GM04503 (cell line): ENCODE data around the gene ALDH4A1.
"Not testable (repeated sequence)": the region's sequence is repeated elsewhere in the genome, so short reads cannot be mapped to it uniquely, and the experiment has no call there.

Experiments used
- DNase-seq: peaks from one replicate; pipeline ENCODE4 v3.0.0-alpha.2; 2012; ENCODE audit warnings: low read depth

Gene ALDH4A1

DNA sequence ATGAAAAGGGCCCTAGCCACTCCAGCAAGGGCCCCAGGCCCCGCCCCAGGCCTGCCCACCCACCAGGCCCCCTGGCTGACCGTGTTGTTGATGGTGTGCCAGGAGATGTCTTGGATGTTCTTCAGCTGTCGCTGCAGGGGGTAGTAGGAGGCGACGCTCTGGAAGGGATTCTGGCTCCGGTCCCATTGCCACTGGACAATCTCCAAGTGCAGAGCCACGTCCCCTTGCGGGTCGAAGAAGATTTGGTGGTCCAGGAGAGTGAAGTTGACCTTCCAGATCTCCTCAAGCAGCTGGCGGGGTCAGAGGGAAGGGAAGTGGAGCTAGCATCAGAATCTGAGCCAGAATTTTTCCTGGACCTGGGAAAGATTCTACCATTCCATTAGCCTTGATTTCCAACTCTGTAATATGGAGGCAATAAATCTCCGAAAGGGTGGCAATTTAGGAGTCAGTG lies 53.1 kb downstream of the ALDH4A1 start:
- DNase-seq: no peak

DNA sequence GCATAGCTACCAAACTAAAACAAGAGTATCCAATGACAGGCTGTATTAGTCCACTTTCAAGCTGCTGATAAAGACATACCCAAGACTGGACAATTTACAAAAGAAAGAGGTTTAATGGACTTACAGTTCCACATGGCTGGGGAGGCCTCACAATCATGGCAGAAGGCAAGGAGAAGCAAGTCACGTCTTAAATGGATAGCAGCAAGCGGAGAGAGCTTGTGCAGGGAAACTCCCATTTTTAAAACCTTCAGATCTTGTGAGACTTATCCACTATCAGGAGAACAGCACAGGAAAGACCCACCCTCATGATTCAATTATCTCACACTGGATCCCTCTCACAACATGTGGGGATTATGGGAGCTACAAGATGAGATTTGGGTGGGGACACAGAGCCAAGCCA lies 54.6 kb downstream of the ALDH4A1 start:
- not testable (repeated sequence) for DNase-seq

DNA sequence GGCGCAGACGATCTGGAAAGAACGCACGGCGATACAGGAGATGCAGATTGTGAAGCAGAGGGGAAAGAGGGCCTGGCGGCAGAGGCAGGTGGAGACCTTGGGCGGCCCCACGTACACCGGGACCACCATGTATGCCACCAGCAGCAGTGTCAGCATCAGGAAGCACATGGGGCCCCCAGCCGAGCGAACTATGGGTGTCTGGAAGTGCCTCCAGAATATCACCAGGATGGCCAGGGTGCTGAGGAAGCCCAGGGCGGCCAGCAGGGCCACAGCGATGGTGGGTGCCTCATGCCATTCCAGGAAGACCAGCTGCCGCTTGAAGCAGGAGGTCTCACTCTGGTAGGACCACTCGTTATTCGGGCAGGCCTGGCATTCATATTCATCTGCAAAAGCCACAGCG lies 62.2 kb downstream of the ALDH4A1 start:
- DNase-seq: no peak

DNA sequence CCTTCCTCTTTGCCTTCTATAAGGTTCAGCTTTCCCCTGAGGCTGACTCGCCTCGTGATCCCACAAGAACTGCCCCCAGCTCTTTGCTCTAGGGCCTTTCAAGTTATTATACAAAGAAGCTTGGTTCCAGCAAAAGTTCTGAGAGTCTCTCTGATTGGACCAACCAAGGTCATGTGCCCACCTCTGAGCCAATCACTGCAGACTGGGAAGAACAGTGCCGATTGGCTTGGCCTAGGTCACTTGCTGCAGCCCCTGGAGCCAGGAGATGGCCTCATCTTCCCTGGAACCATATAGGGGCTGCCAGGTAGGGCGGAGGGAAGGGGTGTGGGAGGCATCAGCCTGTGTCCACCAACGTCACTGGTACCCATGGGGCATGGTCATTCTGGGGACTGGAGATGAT lies 65.7 kb downstream of the ALDH4A1 start:
- no peak for DNase-seq

DNA sequence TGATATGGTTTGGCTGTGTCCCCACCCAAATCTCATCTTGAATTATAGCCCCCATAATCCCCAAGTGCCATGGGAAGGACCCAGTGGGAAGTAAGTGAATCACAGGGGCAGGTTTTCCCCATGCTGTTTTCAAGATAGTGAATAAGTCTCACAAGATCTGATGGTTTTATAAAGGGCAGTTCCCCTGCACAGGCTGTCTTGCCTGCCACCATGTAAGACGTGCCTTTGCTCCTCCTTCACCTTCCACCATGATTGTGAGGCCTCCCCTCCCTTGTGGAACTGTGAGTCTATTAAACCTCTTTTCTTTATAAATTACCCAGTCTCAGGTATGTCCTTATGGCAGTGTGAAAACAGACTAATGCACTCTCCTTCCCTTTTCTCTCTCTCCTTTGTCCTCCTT lies 70.0 kb downstream of the ALDH4A1 start:
- not testable (repeated sequence) for DNase-seq

DNA sequence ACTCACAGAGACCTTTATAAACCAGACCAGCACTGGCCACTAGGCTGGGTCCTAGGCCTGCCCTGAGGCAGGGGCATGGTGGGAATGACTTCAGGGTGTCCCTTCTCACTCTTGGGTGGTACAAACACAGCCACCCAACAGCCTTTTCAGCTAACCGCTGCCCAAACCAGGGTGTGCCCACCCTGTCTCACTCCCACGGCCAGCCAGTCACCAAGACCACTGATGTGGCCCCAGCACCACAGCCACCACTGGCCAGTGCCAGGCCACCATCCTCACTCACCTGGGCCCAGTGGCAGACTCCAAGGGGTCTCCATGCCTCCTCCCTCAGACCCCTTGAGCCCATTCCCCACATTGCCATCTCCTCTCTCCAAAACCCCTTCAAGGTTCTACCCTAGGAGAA lies 70.7 kb downstream of the ALDH4A1 start:
- no peak for DNase-seq

DNA sequence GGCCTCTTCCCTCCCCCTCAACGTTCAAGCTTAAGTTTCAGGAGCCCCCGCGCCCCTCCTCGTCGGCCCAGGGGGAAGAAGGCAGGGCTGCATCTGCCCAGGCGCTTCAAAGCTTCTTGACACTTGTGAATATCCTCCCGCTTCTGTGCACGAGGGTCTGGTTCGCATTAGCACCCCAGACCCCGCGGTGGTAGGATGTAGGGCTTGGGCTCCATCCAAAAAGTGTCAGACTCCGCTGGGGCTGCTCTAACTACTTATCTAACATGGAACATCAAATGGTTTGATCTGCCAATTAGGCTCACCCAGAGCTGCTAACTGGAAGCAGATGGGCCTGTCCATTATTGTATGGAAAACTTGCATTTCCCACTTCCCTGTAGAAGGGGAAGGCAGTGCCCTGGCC lies 71.8 kb downstream of the ALDH4A1 start:
- DNase-seq: no peak

DNA sequence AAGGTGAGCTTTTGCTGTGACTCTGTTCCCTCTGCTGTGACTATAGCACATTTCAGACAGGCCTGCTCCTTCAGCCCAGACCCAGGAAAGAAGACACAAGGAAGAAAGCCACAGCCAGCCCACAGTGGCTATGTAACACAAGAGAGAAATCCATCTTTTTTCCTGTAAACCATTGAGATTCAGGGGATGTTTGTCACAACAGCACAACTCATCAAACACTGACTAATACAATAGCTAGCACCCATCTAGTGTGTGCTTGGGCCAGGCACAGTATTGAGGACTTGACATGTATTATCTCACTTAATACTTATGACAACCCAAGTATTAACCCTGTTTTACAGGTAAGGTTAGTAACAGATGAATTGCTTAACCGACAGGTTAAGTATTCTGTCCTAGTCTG lies 72.7 kb downstream of the ALDH4A1 start:
- DNase-seq: no peak

DNA sequence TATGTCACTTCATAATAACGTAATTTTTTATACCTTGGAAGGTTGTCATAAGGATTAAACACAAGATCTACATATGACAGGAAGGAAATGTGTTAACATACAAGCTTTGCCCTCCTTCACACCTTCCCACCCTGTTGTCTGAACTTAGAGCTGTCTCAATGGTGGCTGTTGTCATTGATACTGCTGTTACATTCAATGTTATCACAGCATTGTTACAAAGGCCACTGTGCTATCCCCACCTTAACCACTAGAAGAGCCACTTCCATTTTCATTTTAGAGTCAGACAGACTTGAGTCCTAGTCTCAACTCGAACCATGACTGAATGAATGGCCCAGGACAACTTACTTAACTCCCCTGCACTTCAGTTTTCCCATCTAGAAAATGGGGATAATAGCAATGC lies 74.1 kb downstream of the ALDH4A1 start:
- DNase-seq: no peak

DNA sequence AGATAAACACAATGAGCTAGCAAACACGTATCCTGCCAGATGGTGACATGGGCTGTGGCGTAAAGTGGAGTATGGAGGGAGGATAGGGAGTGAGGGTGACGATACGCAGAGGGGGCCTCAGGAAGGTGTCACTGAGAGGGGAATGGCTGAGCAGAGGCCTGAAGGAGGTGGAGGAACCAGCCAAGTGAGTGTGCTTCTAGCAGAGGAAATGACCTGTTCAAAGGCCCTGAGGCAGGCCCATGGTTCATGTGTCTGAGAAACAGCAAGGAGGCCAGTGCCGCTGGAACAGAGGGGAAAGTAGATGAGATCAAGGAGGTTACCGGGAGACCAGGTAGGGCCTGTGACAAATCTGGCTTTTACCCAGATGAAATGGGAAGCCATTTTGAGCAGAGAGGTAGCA lies 78.9 kb downstream of the ALDH4A1 start:
- no peak for DNase-seq
